Prostate gland (tissue), 2 donors: ENCODE data around the gene PTPN23.

Experiments
- POLR2A ChIP-seq: fragments of 450-650 bp; IDR thresholded peaks from one replicate; pipeline ENCODE4 v1.6.1; 2016; ENCODE audit warnings: antibody characterized with exemption, mild to moderate bottlenecking
- TF ChIP-seq, protein P1 (sequence below), 4 experiments: fragments of 200-600 bp in 2 of 4; fragments of 450-650 bp in 2 of 4; sonication (generic) in 2 of 4; IDR thresholded peaks; 1 replicate in 3 of 4; 2 replicates in 1 of 4; pipeline ENCODE4 v1.5.1; 2016 to 2019; ENCODE audit warnings: antibody characterized with exemption in 4 of 4, mild to moderate bottlenecking in 2 of 4, moderate library complexity in 2 of 4

GRCh38 chr3:47365213-47366153 lies 15.3 kb upstream of the PTPN23 start:
- TF ChIP-seq, protein P1, sequence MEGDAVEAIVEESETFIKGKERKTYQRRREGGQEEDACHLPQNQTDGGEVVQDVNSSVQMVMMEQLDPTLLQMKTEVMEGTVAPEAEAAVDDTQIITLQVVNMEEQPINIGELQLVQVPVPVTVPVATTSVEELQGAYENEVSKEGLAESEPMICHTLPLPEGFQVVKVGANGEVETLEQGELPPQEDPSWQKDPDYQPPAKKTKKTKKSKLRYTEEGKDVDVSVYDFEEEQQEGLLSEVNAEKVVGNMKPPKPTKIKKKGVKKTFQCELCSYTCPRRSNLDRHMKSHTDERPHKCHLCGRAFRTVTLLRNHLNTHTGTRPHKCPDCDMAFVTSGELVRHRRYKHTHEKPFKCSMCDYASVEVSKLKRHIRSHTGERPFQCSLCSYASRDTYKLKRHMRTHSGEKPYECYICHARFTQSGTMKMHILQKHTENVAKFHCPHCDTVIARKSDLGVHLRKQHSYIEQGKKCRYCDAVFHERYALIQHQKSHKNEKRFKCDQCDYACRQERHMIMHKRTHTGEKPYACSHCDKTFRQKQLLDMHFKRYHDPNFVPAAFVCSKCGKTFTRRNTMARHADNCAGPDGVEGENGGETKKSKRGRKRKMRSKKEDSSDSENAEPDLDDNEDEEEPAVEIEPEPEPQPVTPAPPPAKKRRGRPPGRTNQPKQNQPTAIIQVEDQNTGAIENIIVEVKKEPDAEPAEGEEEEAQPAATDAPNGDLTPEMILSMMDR (IDR thresholded peaks at IDR 0.05), result no peak
- no peak for TF ChIP-seq POLR2A
